Progenitor cell of endocrine pancreas (in vitro differentiated cells): ENCODE results near the gene SKA2. TPM values are rescaled to one million over a fixed set of nuclear protein-coding genes. Genes with fewer than 3 reads are reported as not detected.

Experiments
- DNase-seq: peaks from one replicate; pipeline ENCODE4 v3.0.0; 2021; ENCODE audit warnings: low spot score; ENCODE audit not compliant: unreplicated experiment
- H3K27ac Mint-ChIP-seq: 2 replicates; pipeline ENCODE4 v1.8.0; 2021; ENCODE audit warnings: mild to moderate bottlenecking, moderate library complexity, mixed read lengths
- H3K27me3 Mint-ChIP-seq: 2 replicates; pipeline ENCODE4 v1.8.0; 2021; ENCODE audit warnings: mixed read lengths
- H3K36me3 Mint-ChIP-seq: 2 replicates; pipeline ENCODE4 v1.8.0; 2022; ENCODE audit warnings: mixed read lengths; ENCODE audit not compliant: insufficient read depth
- H3K4me1 Mint-ChIP-seq: 2 replicates; pipeline ENCODE4 v1.8.0; 2021; ENCODE audit warnings: low read depth, mixed read lengths
- H3K4me3 Mint-ChIP-seq: 2 replicates; pipeline ENCODE4 v1.8.0; 2021; ENCODE audit warnings: low read depth, mild to moderate bottlenecking, moderate library complexity, mixed read lengths
- H3K9me3 Mint-ChIP-seq: 2 replicates; pipeline ENCODE4 v1.8.0; 2021; ENCODE audit warnings: low read depth, mixed read lengths
- total RNA-seq: library from RNA; stranded (reverse); gene quantifications from 2 replicates; pipeline ENCODE4 v1.2.1, GENCODE V29; 2021
- TF ChIP-seq, protein P1 (sequence below): fragments of 200-600 bp; sonication (generic); IDR thresholded peaks from one replicate; pipeline ENCODE4 v1.5.0; 2021; ENCODE audit warnings: antibody characterized with exemption, mild to moderate bottlenecking; ENCODE audit not compliant: unreplicated experiment

Gene SKA2
- total RNA-seq, 1 donor from 2014 or later = 61.6 TPM

DNA sequence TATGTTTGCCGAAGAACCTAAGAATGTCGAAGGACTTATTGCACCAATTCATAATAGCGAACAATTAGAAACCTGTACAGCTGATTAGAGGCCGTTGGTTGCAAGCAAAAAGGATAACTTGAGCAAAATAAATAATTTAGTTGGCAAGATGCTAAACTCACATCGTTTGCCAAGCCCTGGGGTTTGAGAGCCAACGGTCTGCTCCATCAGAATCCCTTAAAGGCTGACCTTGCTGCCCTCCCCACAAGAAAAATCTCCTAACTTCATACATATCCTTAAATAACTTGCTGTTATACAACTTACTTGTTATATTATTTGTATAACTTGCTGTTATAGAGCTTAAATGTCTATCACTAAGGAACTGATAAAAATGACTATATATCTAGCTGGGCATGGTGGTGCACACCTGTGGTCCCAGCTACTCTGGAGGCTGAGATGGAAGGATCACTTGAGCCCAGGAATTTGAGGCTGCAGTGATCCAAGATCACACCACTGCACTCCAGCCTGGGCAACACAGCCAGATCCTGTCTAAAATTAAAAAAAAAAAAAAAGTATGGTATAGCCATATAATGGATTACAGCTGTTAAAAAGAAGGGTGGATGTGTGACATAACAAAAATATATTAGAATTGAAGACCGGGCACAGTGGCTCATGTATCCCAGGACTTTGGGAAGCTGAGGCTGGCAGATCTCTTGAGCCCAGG, 46.4 kb downstream of the SKA2 start:
- Mint-ChIP-seq H3K4me1 (peaks cover 8% of the 10 kb centered on the region), H3K36me3 (peaks cover 11% of the 10 kb centered on the region), H3K9me3 (no peaks in the 10 kb centered on the region), H3K27me3 (no peaks in the 10 kb centered on the region), H3K27ac (no peak overlapping the region), H3K4me3 (no peak overlapping the region)
- TF ChIP-seq, protein P1, sequence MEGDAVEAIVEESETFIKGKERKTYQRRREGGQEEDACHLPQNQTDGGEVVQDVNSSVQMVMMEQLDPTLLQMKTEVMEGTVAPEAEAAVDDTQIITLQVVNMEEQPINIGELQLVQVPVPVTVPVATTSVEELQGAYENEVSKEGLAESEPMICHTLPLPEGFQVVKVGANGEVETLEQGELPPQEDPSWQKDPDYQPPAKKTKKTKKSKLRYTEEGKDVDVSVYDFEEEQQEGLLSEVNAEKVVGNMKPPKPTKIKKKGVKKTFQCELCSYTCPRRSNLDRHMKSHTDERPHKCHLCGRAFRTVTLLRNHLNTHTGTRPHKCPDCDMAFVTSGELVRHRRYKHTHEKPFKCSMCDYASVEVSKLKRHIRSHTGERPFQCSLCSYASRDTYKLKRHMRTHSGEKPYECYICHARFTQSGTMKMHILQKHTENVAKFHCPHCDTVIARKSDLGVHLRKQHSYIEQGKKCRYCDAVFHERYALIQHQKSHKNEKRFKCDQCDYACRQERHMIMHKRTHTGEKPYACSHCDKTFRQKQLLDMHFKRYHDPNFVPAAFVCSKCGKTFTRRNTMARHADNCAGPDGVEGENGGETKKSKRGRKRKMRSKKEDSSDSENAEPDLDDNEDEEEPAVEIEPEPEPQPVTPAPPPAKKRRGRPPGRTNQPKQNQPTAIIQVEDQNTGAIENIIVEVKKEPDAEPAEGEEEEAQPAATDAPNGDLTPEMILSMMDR = no peak
- DNase-seq = no peak

GRCh38 chr17:59107306-59107670, 47.7 kb downstream of the SKA2 start:
- TF ChIP-seq, protein P1 = no peak
- Mint-ChIP-seq H3K27me3 (no peaks in the 10 kb centered on the region), H3K36me3 (peaks cover 11% of the 10 kb centered on the region), H3K27ac (peak overlapping the region; percentile 97), H3K4me3 (peak overlapping the region; percentile 94), H3K4me1 (peaks cover 8% of the 10 kb centered on the region), H3K9me3 (no peaks in the 10 kb centered on the region)
- DNase-seq = no peak

DNA sequence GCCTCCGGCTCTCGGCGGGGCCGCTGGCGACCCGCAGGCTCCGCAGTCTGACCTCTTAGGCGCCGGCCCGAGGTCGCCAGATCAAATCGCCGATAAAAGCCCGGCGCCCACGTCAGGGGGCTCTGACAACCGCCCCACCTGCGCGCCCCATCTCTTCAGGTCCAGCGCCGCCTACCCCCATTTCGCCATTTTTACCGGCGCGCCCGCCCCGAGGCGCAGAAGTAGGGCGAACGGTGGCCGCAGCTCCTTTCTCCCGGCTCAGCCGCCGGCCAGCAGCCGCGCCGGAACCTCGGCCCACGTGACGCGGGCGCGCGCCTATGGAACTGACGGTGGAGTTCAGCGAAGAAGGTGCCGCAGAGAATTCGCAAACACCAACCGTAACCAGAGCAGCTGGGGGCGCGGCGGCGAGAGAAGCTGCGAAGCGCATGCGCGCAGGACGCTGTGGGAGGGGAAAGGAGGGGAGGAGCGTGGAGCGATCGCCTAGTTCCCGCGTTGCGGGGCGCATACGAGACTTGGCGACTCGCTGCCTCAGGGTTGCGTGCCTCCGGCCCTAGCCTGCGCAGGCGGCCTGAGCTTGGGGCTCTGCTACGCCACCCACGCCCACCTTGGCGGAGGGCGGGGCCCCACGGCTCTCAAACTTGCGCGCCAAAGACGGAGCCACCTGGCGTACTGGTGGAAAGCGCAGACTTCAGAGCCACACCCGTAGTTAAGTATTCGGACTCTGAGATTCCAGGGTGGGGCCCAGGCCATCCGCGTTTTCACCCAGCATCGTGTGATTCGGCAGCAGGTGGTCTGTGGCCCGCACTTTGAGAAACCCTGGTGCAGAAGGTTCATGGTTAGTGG, 48.3 kb downstream of the SKA2 start, which contains the start of gene TRIM37:
Gene TRIM37, minus strand, starts transcription at position 418 of the 843 bp plus-strand sequence. CDS start 419 bp downstream, outside the sequence.
- peaks cover 8% of the 10 kb centered on the region for H3K4me1 Mint-ChIP-seq
- peak; percentile 99 for DNase-seq
- H3K27ac Mint-ChIP-seq = peak within 1 kb of the TSS; percentile 97
- H3K27me3 Mint-ChIP-seq = no peaks in the 10 kb centered on the region
- peak within 1 kb of the TSS; percentile 94 for H3K4me3 Mint-ChIP-seq
- TF ChIP-seq, protein P1 = peak; percentile 15
- H3K9me3 Mint-ChIP-seq = no peaks in the 10 kb centered on the region
- H3K36me3 Mint-ChIP-seq = peaks cover 8% of the 10 kb centered on the region

DNA sequence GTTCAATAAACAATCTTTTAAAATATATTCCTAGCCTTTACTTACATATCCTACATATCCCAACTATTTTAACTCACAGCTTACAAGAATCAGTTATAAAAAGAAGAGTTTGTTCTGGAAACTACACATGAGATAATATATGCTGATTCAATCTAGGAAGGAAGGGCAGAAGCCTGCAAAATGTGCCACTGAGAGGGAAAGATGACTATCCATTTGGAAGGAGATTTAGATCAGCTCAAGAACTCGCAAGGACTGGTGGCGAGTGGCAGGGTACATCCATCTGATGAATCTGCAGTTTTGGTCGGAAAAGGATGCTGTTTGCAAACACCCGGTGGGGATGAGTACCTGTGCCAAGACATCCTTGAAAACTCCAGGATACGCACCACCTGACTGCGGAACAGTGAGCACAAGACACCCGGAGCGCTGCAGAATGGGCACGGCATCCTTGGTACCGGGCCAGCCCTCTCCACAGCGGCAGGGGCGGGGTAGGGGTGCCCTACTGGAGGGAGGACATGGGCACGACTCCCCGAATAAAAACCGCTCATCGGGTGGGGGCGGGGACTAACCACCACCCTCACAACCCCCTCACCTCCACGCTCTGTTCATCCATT, 49.0 kb downstream of the SKA2 start:
- H3K4me3 Mint-ChIP-seq = peak overlapping the region; percentile 94
- H3K27me3 Mint-ChIP-seq = no peaks in the 10 kb centered on the region
- peak overlapping the region; percentile 97 for H3K27ac Mint-ChIP-seq
- peaks cover 11% of the 10 kb centered on the region for H3K4me1 Mint-ChIP-seq
- peaks cover 7% of the 10 kb centered on the region for H3K36me3 Mint-ChIP-seq
- TF ChIP-seq, protein P1 = no peak
- H3K9me3 Mint-ChIP-seq = no peaks in the 10 kb centered on the region
- DNase-seq = peak; percentile 28

DNA sequence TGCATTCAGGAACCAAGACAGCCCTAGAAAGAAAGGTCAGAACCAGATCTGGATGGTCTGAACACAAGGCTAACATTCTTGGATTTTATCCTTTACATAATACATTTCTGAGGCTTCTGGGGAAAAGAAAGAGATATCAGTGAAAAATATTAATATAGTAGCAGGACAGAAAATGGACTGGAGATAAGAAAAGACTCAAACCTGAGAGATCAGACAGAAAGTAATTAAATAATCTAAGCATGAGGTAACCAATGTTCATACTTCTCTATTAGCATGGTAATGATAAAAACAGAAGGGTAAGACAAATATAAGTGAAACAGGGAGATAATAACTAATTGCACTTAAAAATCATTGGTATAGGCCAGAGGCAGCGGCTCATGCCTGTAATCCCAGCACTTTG, 53.8 kb downstream of the SKA2 start:
- TF ChIP-seq, protein P1 = no peak
- DNase-seq = no peak
- no peaks in the 10 kb centered on the region for H3K27me3 Mint-ChIP-seq
- peaks cover 11% of the 10 kb centered on the region for H3K4me1 Mint-ChIP-seq
- peaks cover 19% of the 10 kb centered on the region for H3K36me3 Mint-ChIP-seq
- H3K27ac Mint-ChIP-seq = no peak overlapping the region
- H3K9me3 Mint-ChIP-seq = peaks cover 7% of the 10 kb centered on the region
- H3K4me3 Mint-ChIP-seq = no peak overlapping the region
